Astrocyte of the spinal cord (primary cell): ENCODE results near the gene ERRFI1.

Experiments
- DNase-seq: peaks from one replicate; pipeline ENCODE4 v3.0.0; 2011; ENCODE audit warnings: low read depth, low spot score
- H3K4me3 ChIP-seq: 2 replicates; pipeline ENCODE4 v1.5.1; 2011; ENCODE audit warnings: low read depth, mild to moderate bottlenecking, low read length, moderate library complexity
- CTCF ChIP-seq: IDR thresholded peaks from 2 replicates; pipeline ENCODE4 v1.5.1; 2012; ENCODE audit warnings: low read depth, mild to moderate bottlenecking, low read length, inconsistent platforms
- in situ Hi-C: cut with HindIII; loops from 2 replicates; pipeline ENCODE4 v1.10.0; 2017; ENCODE audit warnings: low sequenced_read_pairs

Gene ERRFI1

GRCh38 chr1:8031176-8031785, 5.2 kb upstream of the ERRFI1 start:
- peak; percentile 79 for DNase-seq
- in situ Hi-C loops = no loop called here

GRCh38 chr1:8028571-8028910, 2.4 kb upstream of the ERRFI1 start:
- H3K4me3 ChIP-seq = no peak overlapping the region
- no peak for TF ChIP-seq CTCF
- DNase-seq = no peak
- in situ Hi-C loops = no loop called here

More at GRCh38 chr1:8031176-8031785, 5.2 kb upstream of the ERRFI1 start:
- H3K4me3 ChIP-seq = no peak overlapping the region
- TF ChIP-seq CTCF = peak; percentile 60

GRCh38 chr1:8027748-8028570, 1.9 kb upstream of the ERRFI1 start:
- H3K4me3 ChIP-seq = peak overlapping the region; percentile 66
- DNase-seq = peak; percentile 77
- no peak for TF ChIP-seq CTCF
- in situ Hi-C loops = no loop called here

- no peak for TF ChIP-seq CTCF
- peak overlapping the region; percentile 66 for H3K4me3 ChIP-seq
- DNase-seq = peak; percentile 67
- in situ Hi-C loops = no loop called here
Measured at GRCh38 chr1:8026976-8027747, 1.1 kb upstream of the ERRFI1 start.

- no peak for DNase-seq
- in situ Hi-C loops = no loop called here
- H3K4me3 ChIP-seq = peak overlapping the region; percentile 92
- no peak for TF ChIP-seq CTCF
Measured at GRCh38 chr1:8025671-8026144, 401 bp downstream of the ERRFI1 start.

- H3K4me3 ChIP-seq = peak overlapping the region; percentile 92
- in situ Hi-C loops = no loop called here
- no peak for TF ChIP-seq CTCF
- DNase-seq = peak; percentile 35
Measured at GRCh38 chr1:8025061-8025670, 943 bp downstream of the ERRFI1 start.
